GM12872 (cell line): ENCODE data around the gene SCNN1B.

Experiments used
- TF ChIP-seq, protein P1 (sequence below): IDR thresholded peaks from 3 replicates; pipeline ENCODE4 v1.5.1; 2011; ENCODE audit warnings: low read depth, mild to moderate bottlenecking, low read length, moderate library complexity; ENCODE audit not compliant: insufficient read depth

The SCNN1B gene

DNA sequence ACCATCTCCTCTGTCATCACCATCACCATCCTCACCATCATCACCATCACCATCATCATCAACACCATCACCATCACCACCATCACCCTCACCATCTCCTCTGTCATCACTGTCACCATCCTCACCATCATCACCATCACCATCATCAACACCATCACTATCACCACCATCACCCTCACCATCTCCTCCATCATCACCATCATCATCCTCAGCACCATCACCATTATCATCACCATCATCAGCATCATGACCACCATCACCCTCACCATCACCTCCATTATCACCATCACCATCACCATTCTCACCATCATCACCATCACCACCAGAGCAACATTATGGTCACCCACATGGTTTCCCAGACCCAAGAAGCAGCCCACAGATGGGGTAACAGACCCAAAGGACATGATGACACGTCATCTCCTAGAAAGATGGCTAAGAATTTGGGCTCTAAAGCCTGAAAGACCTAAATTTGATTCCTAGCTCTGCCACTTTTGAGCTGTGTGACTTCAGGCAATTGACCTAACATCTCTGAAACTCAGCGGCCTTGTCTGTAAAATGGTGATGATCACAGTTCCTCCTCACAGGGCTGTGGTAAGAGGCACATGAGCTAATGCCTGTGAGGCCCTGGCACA, 14.6 kb downstream of the SCNN1B start:
- TF ChIP-seq, protein P1, sequence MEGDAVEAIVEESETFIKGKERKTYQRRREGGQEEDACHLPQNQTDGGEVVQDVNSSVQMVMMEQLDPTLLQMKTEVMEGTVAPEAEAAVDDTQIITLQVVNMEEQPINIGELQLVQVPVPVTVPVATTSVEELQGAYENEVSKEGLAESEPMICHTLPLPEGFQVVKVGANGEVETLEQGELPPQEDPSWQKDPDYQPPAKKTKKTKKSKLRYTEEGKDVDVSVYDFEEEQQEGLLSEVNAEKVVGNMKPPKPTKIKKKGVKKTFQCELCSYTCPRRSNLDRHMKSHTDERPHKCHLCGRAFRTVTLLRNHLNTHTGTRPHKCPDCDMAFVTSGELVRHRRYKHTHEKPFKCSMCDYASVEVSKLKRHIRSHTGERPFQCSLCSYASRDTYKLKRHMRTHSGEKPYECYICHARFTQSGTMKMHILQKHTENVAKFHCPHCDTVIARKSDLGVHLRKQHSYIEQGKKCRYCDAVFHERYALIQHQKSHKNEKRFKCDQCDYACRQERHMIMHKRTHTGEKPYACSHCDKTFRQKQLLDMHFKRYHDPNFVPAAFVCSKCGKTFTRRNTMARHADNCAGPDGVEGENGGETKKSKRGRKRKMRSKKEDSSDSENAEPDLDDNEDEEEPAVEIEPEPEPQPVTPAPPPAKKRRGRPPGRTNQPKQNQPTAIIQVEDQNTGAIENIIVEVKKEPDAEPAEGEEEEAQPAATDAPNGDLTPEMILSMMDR, result no peak

DNA sequence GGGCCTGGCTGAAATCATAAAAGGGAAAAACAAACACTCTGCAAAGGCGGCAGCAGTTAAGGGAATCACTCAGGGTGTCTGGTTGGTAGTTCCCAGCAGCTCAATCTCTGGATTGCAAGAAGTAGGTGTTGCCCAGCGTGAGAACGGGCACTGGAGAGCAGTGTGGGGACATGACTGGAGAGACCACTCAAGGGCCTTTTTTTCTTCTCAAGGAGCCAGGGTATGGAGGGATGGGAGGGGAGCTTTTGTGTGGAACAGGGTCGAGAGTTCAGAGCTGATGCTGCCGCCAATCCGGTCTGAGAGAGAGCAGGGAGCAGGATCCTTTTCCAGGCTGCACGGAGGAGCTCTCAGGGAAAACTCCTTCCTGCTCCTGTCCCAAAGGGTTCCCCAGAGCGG, 15.2 kb downstream of the SCNN1B start:
- TF ChIP-seq, protein P1, result no peak

DNA sequence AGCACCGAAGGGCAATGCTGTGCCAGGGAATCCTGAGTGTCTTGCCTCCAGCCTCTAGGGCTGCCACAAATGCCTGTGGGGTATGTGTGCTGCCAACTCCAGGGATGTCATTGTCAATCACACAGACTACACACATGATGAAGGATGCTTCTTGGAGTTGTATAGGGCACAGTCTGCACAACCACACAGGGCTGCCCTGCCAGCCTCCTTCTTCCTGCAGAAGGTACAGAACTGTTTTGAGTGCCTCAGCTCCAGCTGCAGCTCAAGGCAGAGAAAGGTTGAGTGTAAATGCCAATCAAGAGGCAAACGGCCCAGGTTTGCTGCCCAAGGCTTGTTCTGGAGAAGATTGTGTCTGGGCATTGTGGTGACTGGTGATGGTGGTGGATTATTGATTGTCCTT, 15.6 kb downstream of the SCNN1B start:
- TF ChIP-seq, protein P1, result no peak

DNA sequence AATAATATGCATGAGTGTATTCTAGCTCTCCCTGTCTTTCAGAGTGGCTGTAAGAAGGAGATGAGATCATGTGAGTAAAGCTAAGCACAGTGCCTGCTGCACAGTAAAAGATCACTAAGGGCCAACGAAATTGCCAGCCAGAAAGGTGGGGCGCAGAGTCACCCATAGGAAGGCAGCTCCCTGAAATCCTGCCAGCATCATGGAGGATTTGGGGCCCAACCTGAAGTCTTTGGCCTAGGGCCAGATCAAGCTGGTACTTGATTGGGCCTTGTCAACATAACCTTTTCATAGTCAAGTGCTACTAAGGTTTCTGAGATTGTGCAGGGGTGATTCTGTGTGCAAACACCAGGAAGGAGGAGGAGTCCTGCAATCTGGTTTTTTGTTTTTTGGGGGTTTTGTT, 16.5 kb downstream of the SCNN1B start:
- TF ChIP-seq, protein P1, result no peak

DNA sequence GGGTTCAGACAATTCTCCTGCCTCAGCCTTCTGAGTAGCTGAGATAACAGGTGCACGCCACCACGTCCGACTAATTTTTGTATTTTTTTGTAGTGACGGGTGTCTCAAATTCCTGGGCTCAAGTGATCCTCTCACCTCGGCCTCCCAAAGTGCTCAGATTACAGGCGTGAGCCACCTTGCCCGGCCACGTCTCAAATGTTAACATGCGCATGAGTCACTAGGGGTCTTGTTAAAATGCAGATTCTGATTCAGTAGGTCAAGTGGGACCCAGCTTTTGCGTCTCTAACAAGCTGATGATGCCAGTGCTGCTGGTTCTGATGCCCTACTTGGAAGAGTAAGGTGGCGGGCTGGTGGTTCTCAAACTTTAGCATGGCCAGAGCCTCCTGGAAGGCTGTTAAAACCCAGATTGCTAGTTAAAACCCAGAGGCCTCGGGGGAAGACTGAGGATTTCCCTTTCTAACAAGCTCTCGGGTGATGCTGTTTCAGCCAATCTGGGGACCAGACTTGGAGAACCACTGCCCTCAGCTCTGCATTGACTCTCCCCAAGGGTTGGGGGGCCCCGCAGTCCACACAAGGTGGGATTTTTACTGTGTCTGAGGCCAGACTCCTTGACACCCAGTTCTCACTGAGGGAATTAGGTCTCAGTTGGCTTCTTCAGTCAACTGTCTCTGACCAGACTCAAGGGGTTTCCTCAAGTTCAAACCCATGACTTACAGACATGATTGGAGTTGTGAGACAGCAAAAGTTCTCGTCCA, 17.9 kb downstream of the SCNN1B start:
- TF ChIP-seq, protein P1, result no peak

DNA sequence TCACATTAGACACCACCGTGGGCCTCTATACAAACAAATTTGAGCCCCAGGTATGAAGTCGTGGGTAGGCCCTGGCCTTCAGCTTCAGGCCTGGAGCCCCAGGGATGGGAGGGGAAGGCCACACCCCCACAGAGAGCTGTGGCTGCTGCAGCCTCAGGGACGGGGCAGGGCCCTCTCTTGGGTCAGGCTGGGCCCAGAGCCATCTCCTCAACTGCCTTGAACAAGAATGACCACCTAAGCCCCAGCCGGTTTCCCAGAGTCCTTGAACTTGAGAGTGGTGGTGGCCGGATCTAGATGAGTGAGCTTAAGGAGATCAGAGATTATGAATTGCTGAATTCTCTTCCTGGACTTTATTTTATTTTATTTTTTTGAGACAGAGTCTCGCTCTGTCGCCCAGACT, 18.6 kb downstream of the SCNN1B start:
- TF ChIP-seq, protein P1, result no peak

DNA sequence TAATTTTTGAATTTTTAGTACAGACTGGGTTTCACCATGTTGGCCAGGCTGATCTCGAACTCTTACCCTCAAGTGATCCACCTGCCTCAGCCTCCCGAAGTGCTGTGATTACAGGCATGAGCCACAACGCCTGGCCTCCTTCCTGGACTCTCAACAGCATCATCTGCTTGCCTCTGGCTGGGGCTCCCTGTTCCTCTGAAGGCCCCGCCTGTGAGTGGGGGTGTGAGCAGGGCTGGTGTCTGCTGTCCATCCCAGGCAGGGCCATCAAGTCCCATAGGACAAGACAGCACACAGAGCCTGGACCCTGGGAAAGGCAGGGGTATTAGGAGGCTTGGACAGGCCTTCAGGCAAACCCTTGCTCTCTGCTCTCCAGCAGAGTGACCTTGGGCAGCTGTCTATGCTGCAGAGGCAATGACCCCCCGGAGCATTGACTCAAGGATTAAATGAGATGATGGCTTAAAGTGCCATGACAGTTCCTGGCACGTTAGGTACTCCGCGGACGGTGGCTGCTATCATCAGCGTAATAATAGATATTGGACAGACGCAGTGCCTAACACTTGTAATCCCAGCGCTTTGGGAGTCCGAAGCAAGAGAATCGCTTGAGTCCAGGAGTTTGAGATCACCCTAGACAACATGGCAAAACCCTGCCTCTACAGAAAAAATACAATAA, 19.2 kb downstream of the SCNN1B start:
- TF ChIP-seq, protein P1, result no peak
